ENCODE results near the gene IGSF9.

Gene IGSF9

GRCh38 chr1:159932296-159933285 is 12.8 kb downstream of the IGSF9 start:
- DNase-seq (ENCODE audit: low read depth in 2 of 2) = no peak

DNA sequence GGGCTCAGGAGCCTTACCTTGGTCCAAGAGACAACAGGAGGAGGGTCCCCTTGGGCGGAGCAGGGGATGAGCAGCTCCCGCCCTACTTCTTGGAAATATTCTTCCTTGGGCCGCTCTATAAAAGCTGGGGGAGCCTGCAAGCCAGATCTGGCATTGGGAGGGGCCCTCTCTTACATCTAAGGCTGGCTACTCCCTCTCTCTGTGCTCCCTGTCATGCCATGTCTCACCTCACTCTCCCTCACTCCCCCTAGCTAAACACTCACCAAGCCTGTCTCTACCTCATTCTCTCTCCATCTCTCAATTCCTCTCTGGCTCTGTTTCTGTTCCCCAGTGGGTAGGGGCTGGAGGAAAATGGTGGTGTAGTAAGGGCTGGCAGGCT is 13.6 kb downstream of the IGSF9 start:
- DNase-seq (ENCODE audit: low read depth in 2 of 2) = no peak

GRCh38 chr1:159931101-159931794 is 14.2 kb downstream of the IGSF9 start:
- DNase-seq (ENCODE audit: low read depth in 2 of 2) = no peak

DNA sequence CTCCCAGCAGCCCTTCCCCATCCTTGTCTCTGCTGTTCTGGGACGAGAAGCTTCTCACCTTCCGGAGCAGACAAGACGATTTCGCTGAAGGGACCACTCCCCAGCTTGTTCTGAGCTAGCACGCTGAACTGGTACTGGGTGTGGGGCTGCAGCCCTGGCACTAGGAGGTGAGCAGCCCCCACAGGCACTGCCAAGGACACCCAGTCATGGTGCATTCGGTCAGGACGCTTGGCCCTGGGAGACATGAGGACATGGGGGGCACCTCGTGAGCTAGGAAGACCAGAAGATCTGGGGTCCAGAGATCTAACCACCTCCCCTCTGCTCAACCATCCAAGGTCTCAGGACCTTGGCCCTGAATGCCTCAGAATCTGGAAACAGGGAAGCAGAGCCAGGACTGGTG is 14.8 kb downstream of the IGSF9 start:
- no peak for DNase-seq (ENCODE audit: low read depth in 2 of 2)

DNA sequence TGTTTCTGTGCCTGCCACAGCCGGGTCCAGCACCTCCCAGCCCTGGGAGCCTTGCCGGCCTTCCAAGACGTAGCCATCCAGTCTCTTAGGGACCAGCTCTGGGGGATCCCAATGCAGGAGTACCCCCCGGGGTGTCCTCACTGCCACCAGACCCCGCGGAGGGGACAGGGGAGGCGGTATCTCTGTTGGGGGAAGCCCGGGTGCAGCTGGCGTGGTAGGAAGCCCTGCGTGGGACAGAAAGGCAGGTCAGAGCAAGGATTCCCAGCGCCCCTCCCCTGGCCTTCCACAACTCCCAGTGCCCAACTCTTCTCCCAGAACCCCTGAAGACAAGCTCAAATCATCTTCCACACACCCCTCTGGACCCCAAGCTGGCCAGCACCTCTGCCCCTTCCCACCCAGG is 15.2 kb downstream of the IGSF9 start:
- no peak for DNase-seq (ENCODE audit: low read depth in 2 of 2)

DNA sequence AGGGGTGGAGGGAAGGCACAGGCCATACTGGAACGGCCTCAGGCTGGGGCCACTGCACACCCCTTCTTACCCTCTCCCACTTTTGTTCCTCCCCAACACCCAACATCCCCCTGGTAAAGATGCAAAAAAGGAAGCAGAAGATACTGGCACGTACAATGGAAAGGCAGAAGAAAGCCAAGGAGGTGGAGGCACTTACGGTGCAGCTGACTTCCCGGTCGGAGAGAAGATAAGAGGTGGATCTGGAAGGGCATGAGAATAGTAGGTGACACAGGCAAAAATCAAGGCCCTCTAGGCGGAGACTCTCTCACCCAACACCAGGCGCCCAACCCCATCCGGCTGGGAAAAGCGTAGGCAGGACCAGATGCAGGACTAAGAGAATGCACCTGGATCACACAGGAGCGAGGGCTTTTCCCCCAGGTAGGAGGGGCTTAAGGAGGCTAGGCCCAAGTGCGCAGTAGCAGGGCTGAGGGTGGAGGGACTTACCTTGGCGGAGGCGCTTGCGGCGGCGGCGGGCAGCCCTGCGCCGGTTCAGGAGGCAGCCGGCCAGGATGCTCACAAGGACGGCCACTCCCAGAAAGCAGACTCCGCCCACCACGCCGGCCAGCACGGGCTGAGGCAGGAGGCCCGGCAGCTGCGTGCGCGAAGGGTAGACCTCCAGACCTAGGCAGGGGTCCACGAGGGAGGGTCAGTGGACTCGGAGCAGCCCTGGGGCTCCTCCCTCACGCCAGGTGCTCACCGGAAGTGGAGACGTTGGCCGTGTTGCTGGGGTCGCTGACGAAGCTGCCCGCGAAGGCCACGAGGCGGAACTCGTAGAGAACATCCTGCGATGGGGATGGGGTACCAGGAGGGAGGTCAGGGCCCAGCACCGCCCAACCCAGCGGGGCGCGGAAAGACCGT is 16.0 kb downstream of the IGSF9 start:
- no peak for DNase-seq (ENCODE audit: low read depth in 2 of 2)

GRCh38 chr1:159928491-159929050 is 16.8 kb downstream of the IGSF9 start:
- DNase-seq (ENCODE audit: low read depth in 2 of 2) = no peak

- no peak for DNase-seq (ENCODE audit: low read depth in 2 of 2)
Observed at GRCh38 chr1:159927849-159928431, 17.5 kb downstream of the IGSF9 start.

DNA sequence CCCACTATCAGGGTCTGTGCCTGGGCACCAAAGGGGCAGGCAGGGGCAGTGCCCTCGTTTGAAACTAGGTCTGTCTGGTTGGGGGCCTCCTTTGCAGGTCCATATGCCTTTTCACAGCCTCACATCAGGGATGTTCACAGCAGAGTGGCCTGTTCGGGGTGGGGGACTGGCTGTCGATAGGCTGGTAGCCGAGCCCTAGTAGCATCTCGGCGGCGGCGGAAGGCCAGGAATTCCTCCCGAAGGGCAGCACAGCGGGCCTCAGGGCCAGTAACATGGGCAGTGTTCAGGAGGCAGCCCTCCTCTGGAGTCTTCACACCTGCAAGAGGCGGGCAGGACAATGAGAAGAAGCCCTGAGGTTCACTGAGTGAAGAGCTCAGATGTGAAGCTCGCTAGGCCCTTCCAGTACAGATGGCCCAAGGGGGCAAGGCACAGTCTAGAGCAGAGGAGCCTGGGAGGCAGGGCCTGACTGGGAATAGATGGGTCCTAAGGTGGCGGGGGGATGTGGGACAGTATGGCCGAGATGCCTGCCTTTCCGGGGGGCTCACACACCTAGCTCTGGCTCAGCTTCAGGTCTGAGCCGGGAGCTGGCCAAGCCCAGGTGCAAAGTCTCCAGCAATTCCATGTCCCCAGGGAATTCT is 18.1 kb downstream of the IGSF9 start:
- DNase-seq (ENCODE audit: low read depth in 2 of 2) = no peak

GRCh38 chr1:159925719-159926078 is 19.7 kb downstream of the IGSF9 start:
- peak in 1 of 2 donors; percentile 28 for DNase-seq (ENCODE audit: low read depth in 2 of 2)

DNA sequence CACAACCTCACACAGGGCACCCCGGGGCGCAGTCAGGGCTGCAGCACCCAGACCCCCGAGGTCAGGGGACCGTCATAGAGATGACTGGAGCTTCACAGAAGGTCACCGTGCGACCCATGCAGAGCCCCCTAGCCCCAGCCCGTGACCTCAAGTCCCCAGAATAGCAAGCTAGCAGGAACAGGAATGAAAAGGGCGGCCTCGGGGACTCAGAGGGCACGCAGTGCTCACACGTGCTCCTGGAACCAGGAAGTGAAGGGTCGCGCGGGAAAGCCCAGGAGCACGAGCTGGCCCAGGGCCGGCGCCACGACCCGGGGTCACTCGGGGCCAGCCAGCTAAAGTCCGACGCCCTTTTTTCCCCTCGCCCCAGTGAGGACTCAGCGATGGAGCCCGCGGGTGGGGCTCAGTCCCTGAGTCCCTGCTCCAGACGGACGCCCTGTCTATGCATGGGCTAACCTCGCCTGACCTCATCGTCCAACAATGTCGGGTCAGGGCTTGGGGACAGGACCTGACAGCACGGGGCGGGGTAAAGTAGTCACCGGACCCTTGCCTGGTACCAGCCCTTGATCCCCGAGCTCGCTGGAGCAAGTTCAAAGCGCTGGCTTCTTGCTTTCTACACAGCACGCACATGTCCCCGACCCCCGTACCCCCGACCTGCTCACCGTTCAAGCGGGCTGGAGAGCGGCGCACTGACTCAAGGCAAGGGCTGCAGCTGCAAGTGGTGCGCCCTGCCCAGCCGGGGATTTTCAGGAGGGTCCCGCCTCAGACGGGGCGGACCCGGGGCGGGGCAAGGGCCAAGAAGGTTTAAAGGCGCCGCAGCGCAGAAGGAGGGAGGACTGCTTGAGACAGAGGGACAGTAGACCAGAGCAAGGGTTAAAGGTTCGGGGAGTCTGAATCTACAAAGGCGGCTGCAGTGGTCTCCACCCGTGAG is 20.4 kb downstream of the IGSF9 start, which contains the start of gene TAGLN2:
Gene TAGLN2, minus strand, starts transcription at position 717 of the 928 bp plus-strand sequence. CDS start 4,998 bp downstream, outside the sequence.
- peak; percentile 87 to 89 for DNase-seq (ENCODE audit: low read depth in 2 of 2)

- peak; percentile 58 to 63 for DNase-seq (ENCODE audit: low read depth in 2 of 2)
Observed at GRCh38 chr1:159924025-159924790, 21.2 kb downstream of the IGSF9 start.

- DNase-seq (ENCODE audit: low read depth in 2 of 2) = peak; percentile 71 to 77
Observed at GRCh38 chr1:159923203-159924024, 22.0 kb downstream of the IGSF9 start.

DNA sequence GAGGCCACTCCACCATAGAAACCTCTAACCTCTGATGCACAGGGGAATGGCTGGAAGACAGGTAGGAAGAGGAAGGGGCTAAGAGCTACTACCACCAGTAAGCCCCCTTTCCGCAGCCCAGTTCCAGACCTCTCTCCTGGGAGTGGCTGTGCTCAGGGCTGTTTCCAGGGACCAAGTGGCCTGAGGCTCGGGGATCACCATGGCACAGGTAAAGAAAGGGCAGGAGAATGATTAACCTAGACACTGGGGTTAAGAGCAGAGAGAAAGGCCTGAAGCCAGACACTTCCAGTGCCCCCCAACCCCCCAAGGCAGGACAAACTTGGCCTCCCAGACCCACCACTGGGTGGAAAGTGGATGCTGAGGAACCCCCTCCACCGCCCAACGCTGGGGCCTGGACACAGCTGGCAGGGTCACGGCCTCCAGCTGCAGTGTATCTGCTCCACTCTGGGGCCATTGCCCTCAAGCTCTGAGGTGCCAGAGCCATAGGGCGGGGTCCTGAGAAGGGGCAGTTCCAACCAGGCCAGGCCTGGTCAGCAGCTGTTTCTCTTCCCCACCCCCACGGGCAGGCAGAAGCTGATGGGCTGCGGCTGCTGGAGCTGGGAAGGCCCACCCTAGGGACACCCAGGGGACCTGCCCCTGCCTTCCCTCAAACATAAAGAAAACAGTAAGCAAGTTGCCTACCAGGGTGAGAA is 22.8 kb downstream of the IGSF9 start:
- DNase-seq (ENCODE audit: low read depth in 2 of 2) = no peak

DNA sequence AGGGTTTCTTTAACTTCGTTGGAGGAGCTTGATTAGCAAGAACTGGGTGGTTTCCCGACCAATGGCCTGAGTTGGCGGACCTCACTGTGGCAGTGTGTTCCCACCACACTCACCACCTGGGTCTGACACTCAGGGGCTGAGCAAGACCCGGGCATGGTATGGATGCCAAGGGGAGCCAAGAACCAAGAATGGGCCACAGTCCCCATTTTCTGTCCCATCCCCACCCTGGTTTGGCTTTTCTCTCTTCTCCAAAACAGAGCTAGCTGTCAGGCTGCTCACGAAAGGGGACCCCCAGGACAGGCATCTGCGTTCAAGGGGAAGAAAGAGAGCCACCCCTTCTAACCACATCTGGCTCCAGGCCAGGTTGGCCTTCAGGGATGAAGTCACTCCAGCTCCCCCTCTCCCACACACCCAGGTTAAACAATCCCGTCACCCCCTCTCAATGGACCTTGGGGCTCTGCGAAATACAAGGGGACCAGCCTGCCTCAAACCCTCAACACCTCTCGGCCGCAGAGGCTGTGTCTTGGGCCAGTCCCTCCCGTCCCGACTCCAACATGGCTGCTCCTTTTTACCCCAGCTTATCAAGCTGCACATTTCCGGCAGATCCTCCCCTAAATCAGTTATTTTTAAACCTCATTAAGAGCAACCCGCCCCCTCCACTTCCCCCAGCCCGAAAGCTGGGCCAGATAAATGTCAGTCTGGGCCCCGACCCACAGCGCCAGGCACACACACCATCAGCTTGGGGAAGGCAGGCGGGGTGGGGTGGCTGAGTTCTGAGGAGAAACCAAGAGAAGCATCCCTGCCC is 23.5 kb downstream of the IGSF9 start:
- DNase-seq (ENCODE audit: low read depth in 2 of 2) = no peak

DNA sequence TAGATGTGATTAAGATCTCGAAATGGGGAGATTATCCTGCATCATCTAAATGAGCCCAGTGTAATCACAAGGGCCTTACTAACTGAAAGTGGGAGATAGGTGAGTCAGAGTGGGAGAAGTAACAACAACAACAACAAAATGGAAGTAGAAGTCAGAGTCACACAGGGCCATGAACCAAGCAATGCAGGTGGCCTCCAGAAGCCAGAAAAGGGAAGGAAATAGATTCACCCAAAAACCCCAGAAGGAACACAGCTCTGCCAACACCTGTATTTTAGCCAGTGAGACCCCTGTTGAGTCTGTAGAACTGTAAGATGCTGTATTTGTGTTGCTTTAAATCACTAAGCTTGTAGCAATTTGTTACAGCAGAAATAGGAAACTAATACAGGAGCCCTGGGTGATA is 24.2 kb downstream of the IGSF9 start:
- DNase-seq (ENCODE audit: low read depth in 2 of 2) = no peak
